Vein endothelial cell (primary cell): ENCODE data around the gene ATP5MC2. TPM values are rescaled to one million over a fixed set of nuclear protein-coding genes. Genes with fewer than 3 reads are reported as not detected.

Experiments
- total RNA-seq: library from RNA; depleted of rRNA; stranded (reverse); fragments of >200 nt; gene quantifications from 2 replicates; pipeline ENCODE4 v1.2.3, GENCODE V29; 2012

The ATP5MC2 gene
- 166 and 176 TPM in 2 replicates for total RNA-seq

GRCh38 chr12:53675701-53676607 lies at the start of gene ATP5MC2:
TSS of gene ATP5MC2 (minus strand) at chr12:53676083. CDS start at chr12:53672614, 3,469 bp downstream.

GRCh38 chr12:53625946-53626701 lies 49.8 kb downstream of the ATP5MC2 start, which contains the start of gene ATF7:
TSS of gene ATF7 (minus strand) at chr12:53626382. CDS start at chr12:53601000, 25,382 bp downstream.

Other genes starting within 250 kb of the ATP5MC2 start
- gene PRR13, start 234.3 kb downstream of the ATP5MC2 start, total RNA-seq = 52.8 and 68.9 TPM in 2 replicates
- 420 and 457 TPM in 2 replicates for gene PCBP2, start 224.0 kb downstream of the ATP5MC2 start, total RNA-seq
- 18.9 and 21.5 TPM in 2 replicates for gene MAP3K12, start 176.6 kb downstream of the ATP5MC2 start, total RNA-seq
- 50.3 and 52.9 TPM in 2 replicates for gene TARBP2, start 174.8 kb downstream of the ATP5MC2 start, total RNA-seq
- gene NPFF, start 168.6 kb downstream of the ATP5MC2 start, total RNA-seq = not detected in 2 replicates
- 18.6 and 27.4 TPM in 2 replicates for gene ATF7, start 49.7 kb downstream of the ATP5MC2 start, total RNA-seq
- 55.4 and 88.5 TPM in 2 replicates for gene CALCOCO1, start 51.4 kb upstream of the ATP5MC2 start, total RNA-seq
- not detected in 2 replicates for gene CISTR, start 75.9 kb upstream of the ATP5MC2 start, total RNA-seq